GM21381 (cell line): ENCODE results near the gene ATP9A.
"Not testable (repeated sequence)": the region's sequence is repeated elsewhere in the genome, so short reads cannot be mapped to it uniquely, and the experiment has no call there.

Experiments used
- ATAC-seq: cut with Tn5 transposase; IDR thresholded peaks from one replicate; pipeline ENCODE4 v1.9.1; 2021; ENCODE audit warnings: mild to moderate bottlenecking, moderate library complexity; ENCODE audit not compliant: unreplicated experiment

ATP9A gene

GRCh38 chr20:51697096-51697826 lies 70.9 kb downstream of the ATP9A start:
- no peak for ATAC-seq

GRCh38 chr20:51696304-51697071 lies 71.7 kb downstream of the ATP9A start:
- ATAC-seq, result no peak

- ATAC-seq, result no peak
Measured at GRCh38 chr20:51695574-51696303, 72.5 kb downstream of the ATP9A start.

- no peak for ATAC-seq
Measured at GRCh38 chr20:51692806-51693400, 75.3 kb downstream of the ATP9A start.

GRCh38 chr20:51691703-51692102 lies 76.5 kb downstream of the ATP9A start:
- ATAC-seq, result no peak

- no peak for ATAC-seq
Measured at GRCh38 chr20:51688600-51689244, 79.5 kb downstream of the ATP9A start.

- no peak for ATAC-seq
Measured at GRCh38 chr20:51687630-51688029, 80.6 kb downstream of the ATP9A start.

GRCh38 chr20:51687108-51687507 lies 81.1 kb downstream of the ATP9A start:
- ATAC-seq, result no peak

- ATAC-seq, result not testable (repeated sequence)
Measured at GRCh38 chr20:51685494-51685893, 82.7 kb downstream of the ATP9A start.

- ATAC-seq, result no peak
Measured at GRCh38 chr20:51680067-51680749, 88.0 kb downstream of the ATP9A start.

GRCh38 chr20:51679254-51679921 lies 88.8 kb downstream of the ATP9A start:
- ATAC-seq, result no peak

GRCh38 chr20:51678026-51678697 lies 90.0 kb downstream of the ATP9A start:
- ATAC-seq, result no peak

GRCh38 chr20:51668947-51669346 lies 99.2 kb downstream of the ATP9A start:
- no peak for ATAC-seq

GRCh38 chr20:51668515-51668914 lies 99.7 kb downstream of the ATP9A start:
- no peak for ATAC-seq

GRCh38 chr20:51667491-51667890 lies 100.7 kb downstream of the ATP9A start:
- ATAC-seq, result no peak

GRCh38 chr20:51667002-51667408 lies 101.2 kb downstream of the ATP9A start:
- no peak for ATAC-seq

GRCh38 chr20:51666126-51666525 lies 102.1 kb downstream of the ATP9A start:
- ATAC-seq, result no peak

- no peak for ATAC-seq
Measured at GRCh38 chr20:51665543-51666118, 102.6 kb downstream of the ATP9A start.
